ENCODE results near the gene ST6GALNAC2. TPM values are rescaled to one million over a fixed set of nuclear protein-coding genes. Genes with fewer than 3 reads are reported as not detected.

The ST6GALNAC2 gene
- total and polyA plus RNA-seq, 2 experiments from 2014 or later = 0.31 TPM; not detected in 1

DNA sequence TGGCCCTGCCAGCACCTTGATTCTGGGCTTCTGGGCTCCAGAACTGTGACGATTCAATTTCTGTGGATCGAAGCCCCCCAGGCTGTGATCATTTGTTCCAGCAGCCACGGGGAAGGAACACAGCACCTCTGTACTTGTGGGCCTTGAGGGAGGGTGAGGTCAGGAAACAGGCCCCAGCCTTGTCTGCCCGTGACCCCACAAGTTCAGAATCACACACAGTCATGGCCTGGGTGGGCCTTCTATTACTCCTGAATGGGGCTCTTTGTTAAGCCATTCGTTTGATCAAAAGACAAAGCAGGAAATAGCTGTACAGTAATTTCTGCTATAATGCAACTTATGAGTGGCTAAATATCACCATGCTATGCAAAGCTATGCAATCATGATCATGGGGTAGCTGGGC, 10.1 kb downstream of the ST6GALNAC2 start:
- no peak overlapping the region for H3K27ac ChIP-seq (ENCODE audit: low read depth)
- no peak overlapping the region for H3K4me3 ChIP-seq
- no peak overlapping the region for H2AFZ ChIP-seq
- H3K36me3 Mint-ChIP-seq (ENCODE audit: low read depth) = no peaks in the 10 kb centered on the region
- DNase-seq (ENCODE audit: low spot score) (no peak), ATAC-seq (no peak)
- H3K79me2 ChIP-seq (replicated peaks; ENCODE audit: insufficient read depth) = no peaks in the 10 kb centered on the region
- H3F3A ChIP-seq (replicated peaks; ENCODE audit: low read depth) = no peaks in the 10 kb centered on the region
- H3K27me3 ChIP-seq (ENCODE audit: insufficient read depth) = peaks cover 9% of the 10 kb centered on the region; the same call in 1 of the 2 replicates
- H3K4me1 ChIP-seq (ENCODE audit: insufficient read depth) = peaks cover under 1% of the 10 kb centered on the region; the same call in 1 of the 2 replicates
- no peaks in the 10 kb centered on the region for H3K36me3 ChIP-seq (ENCODE audit: insufficient read depth)
- H3K4me2 ChIP-seq = no peak overlapping the region
- no peaks in the 10 kb centered on the region; the same call in 1 of the 2 replicates for H4K20me1 ChIP-seq (replicated peaks; ENCODE audit: insufficient read depth)
- peaks cover 10% of the 10 kb centered on the region for H3K27me3 Mint-ChIP-seq (ENCODE audit: insufficient read depth, low read depth, poor library complexity)
- H3K4me1 Mint-ChIP-seq = no peaks in the 10 kb centered on the region
- no peak overlapping the region for H3K4me3 Mint-ChIP-seq
- no peak for TF ChIP-seq JUNB (IDR thresholded peaks at IDR 0.05; ENCODE audit: unreplicated experiment)
- TF ChIP-seq CREB1 (CRISPR knock-in tag; IDR thresholded peaks at IDR 0.05; ENCODE audit: low read depth) = no peak
- no peak for TF ChIP-seq EZH2 (IDR thresholded peaks at IDR 0.05; ENCODE audit: low read depth, unreplicated experiment)
- TF ChIP-seq STAT1 (IDR thresholded peaks at IDR 0.05; ENCODE audit: unreplicated experiment) = no peak
- H3K9me3 Mint-ChIP-seq = no peaks in the 10 kb centered on the region; the same call in 2 of the 3 replicates
- H3K27ac Mint-ChIP-seq = no peak overlapping the region
- no peaks in the 10 kb centered on the region for H3K9me2 ChIP-seq (ENCODE audit: insufficient read depth)

GRCh38 chr17:76574166-76574565, 11.5 kb downstream of the ST6GALNAC2 start:
- H3K79me2 ChIP-seq (replicated peaks; ENCODE audit: insufficient read depth) = no peaks in the 10 kb centered on the region
- no peaks in the 10 kb centered on the region for H3K36me3 Mint-ChIP-seq (ENCODE audit: low read depth)
- no peak overlapping the region for H3K4me3 ChIP-seq
- no peak overlapping the region for H2AFZ ChIP-seq
- H3K27ac Mint-ChIP-seq = no peak overlapping the region
- DNase-seq (ENCODE audit: low spot score) = no peak
- H3K4me1 Mint-ChIP-seq = peaks cover 7% of the 10 kb centered on the region; the same call in 2 of the 3 replicates
- H3F3A ChIP-seq (replicated peaks; ENCODE audit: low read depth) = no peaks in the 10 kb centered on the region
- no peak overlapping the region for H3K27ac ChIP-seq (ENCODE audit: low read depth)
- no peaks in the 10 kb centered on the region for H3K9me2 ChIP-seq (ENCODE audit: insufficient read depth)
- 0 out of 2 replicates have a peak, but pooled peaks cover 4% of the 10 kb centered on the region for H3K27me3 ChIP-seq (ENCODE audit: insufficient read depth)
- no peaks in the 10 kb centered on the region for H3K9me3 Mint-ChIP-seq
- no peak for ATAC-seq
- peaks cover 9% of the 10 kb centered on the region for H3K27me3 Mint-ChIP-seq (ENCODE audit: insufficient read depth, low read depth, poor library complexity)
- H3K4me1 ChIP-seq (ENCODE audit: insufficient read depth) = peaks cover 7% of the 10 kb centered on the region
- H4K20me1 ChIP-seq (replicated peaks; ENCODE audit: insufficient read depth) = no peaks in the 10 kb centered on the region; the same call in 1 of the 2 replicates
- no peak overlapping the region for H3K4me3 Mint-ChIP-seq
- no peak overlapping the region for H3K4me2 ChIP-seq
- H3K36me3 ChIP-seq (ENCODE audit: insufficient read depth) = no peaks in the 10 kb centered on the region
- TF ChIP-seq ZNF462 (CRISPR knock-in tag; IDR thresholded peaks at IDR 0.05) (no peak), CREB1 (CRISPR knock-in tag; IDR thresholded peaks at IDR 0.05; ENCODE audit: low read depth) (no peak), REST (IDR thresholded peaks at IDR 0.05; ENCODE audit: unreplicated experiment) (no peak), ETS1 (IDR thresholded peaks at IDR 0.05) (no peak), JUNB (IDR thresholded peaks at IDR 0.05; ENCODE audit: unreplicated experiment) (no peak), ZNF331 (CRISPR knock-in tag; IDR thresholded peaks at IDR 0.05; ENCODE audit: low read depth) (no peak), NANOG (IDR thresholded peaks at IDR 0.05; ENCODE audit: borderline replicate concordance) (no peak), STAT1 (IDR thresholded peaks at IDR 0.05; ENCODE audit: unreplicated experiment) (no peak), EZH2 (IDR thresholded peaks at IDR 0.05; ENCODE audit: low read depth, unreplicated experiment) (no peak), ZNF114 (CRISPR knock-in tag; IDR thresholded peaks at IDR 0.05) (no peak)

Measured in GM23338 (cell line).